Fibroblast of villous mesenchyme (primary cell): ENCODE measurements around the gene BARX2. TPM values are rescaled to one million over a fixed set of nuclear protein-coding genes. Genes with fewer than 3 reads are reported as not detected.

ENCODE experiments used
- DNase-seq: peaks from one replicate; pipeline ENCODE4 v3.0.0-alpha.2; 2010; ENCODE audit warnings: low read depth
- H3K4me3 ChIP-seq: 2 replicates; pipeline ENCODE4 v1.5.1; 2011; ENCODE audit warnings: low read depth, mild to moderate bottlenecking, low read length
- CTCF ChIP-seq: IDR thresholded peaks from 2 replicates; pipeline ENCODE4 v1.5.1; 2012; ENCODE audit warnings: low read depth, mild to moderate bottlenecking, low read length; ENCODE audit not compliant: insufficient read depth
- total RNA-seq: library from RNA; depleted of rRNA; stranded (reverse); fragments of >200 nt; gene quantifications from 2 replicates; pipeline ENCODE4 v1.2.3, GENCODE V29; 2012

BARX2 gene
- total RNA-seq, 1 donor: not detected

DNA sequence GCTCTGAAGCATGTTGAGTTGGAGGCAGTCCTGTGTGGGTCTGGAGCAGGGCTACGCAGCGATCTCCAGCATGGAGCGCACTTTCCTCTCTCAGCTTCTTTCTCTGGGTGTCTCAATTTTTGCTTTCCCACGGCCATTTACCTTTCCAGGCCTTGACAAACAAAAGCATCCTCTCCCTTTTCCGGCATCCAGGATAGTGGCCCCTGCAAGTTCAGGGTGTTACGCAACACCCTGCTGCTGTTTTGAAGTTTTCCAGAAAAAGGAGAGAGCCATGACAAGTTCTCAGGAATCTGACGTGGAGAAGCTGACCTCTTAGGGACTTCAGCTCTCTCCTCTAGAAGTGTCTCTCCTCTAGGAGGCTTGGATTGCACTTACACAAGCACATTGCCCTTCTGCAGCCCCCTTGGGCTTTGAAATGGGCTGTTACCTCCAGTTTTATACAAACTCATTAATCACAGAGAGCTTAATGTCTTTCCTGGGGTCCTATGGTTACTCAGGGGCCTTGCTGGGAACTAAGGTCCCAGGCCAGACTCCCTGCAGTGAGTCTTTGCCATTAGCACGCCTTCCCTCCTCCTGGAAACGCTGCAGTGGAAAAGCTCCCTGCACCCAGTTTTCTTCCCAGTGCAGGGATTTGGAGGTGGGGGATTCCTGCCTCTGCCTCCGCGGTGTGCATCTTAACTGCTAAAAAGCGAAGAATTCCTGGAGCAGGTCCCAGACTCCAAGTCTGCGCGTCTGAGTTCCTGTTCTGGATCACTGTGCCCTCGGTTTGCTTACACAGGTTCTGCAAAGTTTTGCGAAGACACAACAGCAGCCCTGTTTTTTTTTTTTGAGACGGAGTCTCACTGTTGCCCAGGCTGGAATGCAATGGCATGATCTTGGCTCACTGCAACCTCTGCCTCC is 80.4 kb downstream of the BARX2 start:
- no peak for DNase-seq
- TF ChIP-seq CTCF: no peak
- H3K4me3 ChIP-seq: no peak overlapping the region

- DNase-seq: no peak
- no peak for TF ChIP-seq CTCF
- H3K4me3 ChIP-seq: no peak overlapping the region
Measured at GRCh38 chr11:129457321-129457720, 81.7 kb downstream of the BARX2 start.

- no peak for TF ChIP-seq CTCF
- no peak overlapping the region for H3K4me3 ChIP-seq
- no peak for DNase-seq
Measured at GRCh38 chr11:129458278-129458677, 82.6 kb downstream of the BARX2 start.

DNA sequence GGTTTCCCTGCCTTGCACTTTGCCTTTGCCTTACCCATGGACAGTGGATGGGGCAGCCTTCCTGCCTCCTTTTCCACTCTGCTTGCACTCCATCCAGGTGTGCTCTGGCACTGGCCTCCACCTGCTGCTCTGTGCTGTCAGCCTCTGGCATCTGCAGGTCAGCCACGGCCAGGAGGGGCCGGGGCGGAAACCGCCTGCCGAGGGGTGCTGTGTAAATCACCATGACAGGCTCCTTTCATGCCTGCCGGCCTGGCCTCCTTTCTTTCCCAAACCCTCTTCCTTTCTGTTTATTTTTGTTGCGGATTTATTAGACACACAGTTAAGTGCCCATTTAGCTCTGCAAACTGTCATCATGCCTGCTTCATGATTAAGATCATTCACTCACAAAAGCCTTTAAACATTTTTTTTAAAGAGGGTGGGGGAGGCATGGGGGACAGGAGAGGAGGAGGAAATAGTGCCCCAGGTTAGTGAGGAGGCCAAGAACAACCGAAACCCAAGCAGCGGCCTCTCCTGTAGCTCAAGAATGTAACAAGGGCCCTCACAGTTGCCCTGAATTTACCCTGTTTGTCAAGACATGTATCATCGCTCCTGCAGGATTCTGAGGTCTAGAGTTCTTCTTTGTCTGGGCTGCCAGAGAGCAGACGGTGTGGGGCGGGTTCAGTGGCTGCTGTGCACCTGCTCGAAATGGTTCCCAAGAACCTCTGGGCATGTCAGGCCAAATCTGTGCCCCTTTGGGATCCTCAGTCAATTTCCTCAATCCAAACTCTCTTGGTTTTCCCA is 83.3 kb downstream of the BARX2 start:
- no peak for DNase-seq
- H3K4me3 ChIP-seq: no peak overlapping the region
- TF ChIP-seq CTCF: no peak

- no peak for TF ChIP-seq CTCF
- no peak overlapping the region for H3K4me3 ChIP-seq
- DNase-seq: no peak
Measured at GRCh38 chr11:129460714-129461113, 85.1 kb downstream of the BARX2 start.

DNA sequence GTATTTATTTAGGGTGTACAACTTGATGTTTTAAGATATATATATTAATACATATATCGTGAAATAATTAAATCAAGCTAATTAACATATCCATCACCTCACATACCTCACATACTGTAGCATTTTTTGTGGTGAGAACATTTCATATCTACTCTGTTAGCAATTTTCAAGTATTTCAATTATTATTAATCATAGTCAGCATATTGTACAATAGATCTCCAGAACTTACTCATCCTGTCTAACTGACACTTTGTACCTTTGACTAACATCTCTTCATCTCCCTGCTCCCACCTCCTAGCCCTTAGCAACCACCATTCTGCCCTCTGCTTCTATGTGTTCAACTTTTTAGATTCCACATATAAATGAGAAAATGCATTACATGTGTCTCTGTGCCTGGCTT is 108.4 kb downstream of the BARX2 start:
- TF ChIP-seq CTCF: no peak
- no peak for DNase-seq
- no peak overlapping the region for H3K4me3 ChIP-seq
